Activated B cell treated with CpG ODN at 0.5 μM for 24 hours (primary cell): Measurements from ENCODE around the gene RAD51B. TPM values are rescaled to one million over a fixed set of nuclear protein-coding genes. Genes with fewer than 3 reads are reported as not detected.

ENCODE experiments used
- ATAC-seq: fragments of 200-7000 bp; cut with Tn5 transposase; one replicate; pipeline ENCODE4 v1.10.0; 2021; ENCODE audit warnings: low read depth, mild to moderate bottlenecking, moderate library complexity
- CTCF ChIA-PET: fragments of 350-600 bp; sonication (Branson Sonifier 250); formaldehyde crosslinking; loops from one replicate; lab custom pipeline; 2021; ENCODE audit warnings: antibody characterized with exemption; lab: Charles Lee
- POLR2A ChIA-PET: fragments of 350-600 bp; sonication (Branson Sonifier 250); formaldehyde crosslinking; loops from one replicate; lab custom pipeline; 2021; ENCODE audit warnings: antibody characterized with exemption; lab: Charles Lee
- DNase-seq: peaks from one replicate; pipeline ENCODE4 v3.0.0; 2022
- H3K27ac Mint-ChIP-seq: one replicate; pipeline ENCODE4 v1.8.0; 2020; ENCODE audit warnings: mixed read lengths
- H3K27me3 Mint-ChIP-seq: one replicate; pipeline ENCODE4 v1.8.0; 2021; ENCODE audit warnings: mixed read lengths
- H3K36me3 Mint-ChIP-seq: one replicate; pipeline ENCODE4 v1.8.0; 2021; ENCODE audit warnings: low read depth, mixed read lengths
- H3K4me1 Mint-ChIP-seq: one replicate; pipeline ENCODE4 v1.8.0; 2021; ENCODE audit warnings: mixed read lengths
- H3K4me3 Mint-ChIP-seq: one replicate; pipeline ENCODE4 v1.8.0; 2020; ENCODE audit warnings: mild to moderate bottlenecking, mixed read lengths
- H3K9me3 Mint-ChIP-seq: one replicate; pipeline ENCODE4 v1.8.0; 2020; ENCODE audit warnings: mixed read lengths
- intact Hi-C: fragments of 100-400 bp; cut with micrococcal nuclease; formaldehyde crosslinking; loops from one replicate; pipeline ENCODE4 v1.15.1; 2024
- total RNA-seq: library from RNA; stranded (reverse); gene quantifications from 2 replicates; pipeline ENCODE4 v1.2.3, GENCODE V29; 2022
- TF ChIP-seq, protein P1 (sequence below): fragments of 200-600 bp; IDR thresholded peaks from one replicate; pipeline ENCODE4 v1.8.0; 2022; ENCODE audit warnings: antibody characterized with exemption, mild to moderate bottlenecking

Gene RAD51B
- total RNA-seq, 1 donor from 2014 or later: 53.9 TPM

- no peak for DNase-seq
- ChIA-PET CTCF (no interaction called here), POLR2A (no interaction called here)
- Mint-ChIP-seq H3K27ac (no peak overlapping the region), H3K4me3 (no peak overlapping the region), H3K9me3 (no peaks in the 10 kb centered on the region), H3K36me3 (peaks cover 3% of the 10 kb centered on the region), H3K27me3 (no peaks in the 10 kb centered on the region), H3K4me1 (no peaks in the 10 kb centered on the region)
- intact Hi-C loops: no loop called here
- TF ChIP-seq, protein P1, sequence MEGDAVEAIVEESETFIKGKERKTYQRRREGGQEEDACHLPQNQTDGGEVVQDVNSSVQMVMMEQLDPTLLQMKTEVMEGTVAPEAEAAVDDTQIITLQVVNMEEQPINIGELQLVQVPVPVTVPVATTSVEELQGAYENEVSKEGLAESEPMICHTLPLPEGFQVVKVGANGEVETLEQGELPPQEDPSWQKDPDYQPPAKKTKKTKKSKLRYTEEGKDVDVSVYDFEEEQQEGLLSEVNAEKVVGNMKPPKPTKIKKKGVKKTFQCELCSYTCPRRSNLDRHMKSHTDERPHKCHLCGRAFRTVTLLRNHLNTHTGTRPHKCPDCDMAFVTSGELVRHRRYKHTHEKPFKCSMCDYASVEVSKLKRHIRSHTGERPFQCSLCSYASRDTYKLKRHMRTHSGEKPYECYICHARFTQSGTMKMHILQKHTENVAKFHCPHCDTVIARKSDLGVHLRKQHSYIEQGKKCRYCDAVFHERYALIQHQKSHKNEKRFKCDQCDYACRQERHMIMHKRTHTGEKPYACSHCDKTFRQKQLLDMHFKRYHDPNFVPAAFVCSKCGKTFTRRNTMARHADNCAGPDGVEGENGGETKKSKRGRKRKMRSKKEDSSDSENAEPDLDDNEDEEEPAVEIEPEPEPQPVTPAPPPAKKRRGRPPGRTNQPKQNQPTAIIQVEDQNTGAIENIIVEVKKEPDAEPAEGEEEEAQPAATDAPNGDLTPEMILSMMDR: no peak
- no peak for ATAC-seq
Measured at GRCh38 chr14:67859169-67859749, 39.7 kb downstream of the RAD51B start.

- Mint-ChIP-seq H3K4me1 (no peaks in the 10 kb centered on the region), H3K36me3 (peaks cover 20% of the 10 kb centered on the region), H3K4me3 (no peak overlapping the region), H3K27ac (no peak overlapping the region), H3K27me3 (no peaks in the 10 kb centered on the region), H3K9me3 (no peaks in the 10 kb centered on the region)
- no peak for ATAC-seq
- intact Hi-C loops: no loop called here
- CTCF ChIA-PET: no interaction called here
- no peak for DNase-seq
- TF ChIP-seq, protein P1: no peak
- POLR2A ChIA-PET: no interaction called here
Measured at GRCh38 chr14:67863223-67863622, 43.6 kb downstream of the RAD51B start.

DNA sequence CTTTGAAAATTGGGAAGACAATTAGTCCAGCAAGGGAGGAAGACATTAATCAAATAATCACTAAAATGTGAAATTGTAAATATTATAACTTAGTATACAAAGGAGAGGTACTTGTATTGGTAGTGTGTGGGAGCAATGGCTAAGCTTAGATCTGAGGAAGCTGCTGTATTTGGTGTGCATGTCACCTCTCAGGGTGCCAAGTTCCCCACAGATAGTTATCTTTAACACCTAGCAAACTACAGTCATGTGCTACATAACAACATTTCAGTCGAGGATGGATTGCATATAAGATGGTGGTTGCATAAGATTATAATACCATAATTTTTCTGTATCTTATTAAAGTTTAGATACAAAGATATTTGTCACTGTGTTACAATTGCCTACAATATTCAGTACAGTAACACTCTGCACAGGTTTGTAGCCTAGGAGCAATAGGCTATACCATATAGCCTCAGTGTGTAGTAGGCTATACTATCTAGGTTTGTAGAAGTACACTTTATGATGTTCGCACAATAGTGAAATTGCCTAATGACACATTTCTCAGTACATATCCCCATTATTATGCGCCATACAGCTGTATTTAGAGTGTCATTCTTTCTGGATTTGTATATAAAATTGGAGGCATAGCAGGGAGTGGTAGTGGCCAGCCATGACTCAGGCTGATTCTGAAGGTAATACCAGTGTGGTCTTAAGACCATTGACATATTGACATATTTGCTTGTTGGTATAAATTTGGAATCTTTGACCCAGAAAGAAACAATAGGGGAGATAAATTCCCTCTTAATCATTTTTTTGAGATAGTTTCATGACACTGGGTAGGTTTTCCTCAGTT is 55.8 kb downstream of the RAD51B start:
- Mint-ChIP-seq H3K9me3 (no peaks in the 10 kb centered on the region), H3K4me1 (no peaks in the 10 kb centered on the region), H3K27ac (no peak overlapping the region), H3K36me3 (no peaks in the 10 kb centered on the region), H3K27me3 (no peaks in the 10 kb centered on the region), H3K4me3 (no peak overlapping the region)
- ChIA-PET POLR2A (no interaction called here), CTCF (no interaction called here)
- no peak for DNase-seq
- intact Hi-C loops: no loop called here
- no peak for ATAC-seq
- TF ChIP-seq, protein P1: no peak

- DNase-seq (no peak), ATAC-seq (no peak)
- intact Hi-C loops: no loop called here
- Mint-ChIP-seq H3K9me3 (no peaks in the 10 kb centered on the region), H3K27me3 (no peaks in the 10 kb centered on the region), H3K36me3 (no peaks in the 10 kb centered on the region), H3K27ac (no peak overlapping the region), H3K4me1 (peaks cover 4% of the 10 kb centered on the region), H3K4me3 (no peak overlapping the region)
- ChIA-PET POLR2A (interaction anchor here (0.7 kb wide), 1 partner anchor 37 kb away, joined by 3 read pairs; no protein-coding TSS in a partner anchor), CTCF (no interaction called here)
- TF ChIP-seq, protein P1: no peak
Measured at GRCh38 chr14:67879026-67879425, 59.4 kb downstream of the RAD51B start.

DNA sequence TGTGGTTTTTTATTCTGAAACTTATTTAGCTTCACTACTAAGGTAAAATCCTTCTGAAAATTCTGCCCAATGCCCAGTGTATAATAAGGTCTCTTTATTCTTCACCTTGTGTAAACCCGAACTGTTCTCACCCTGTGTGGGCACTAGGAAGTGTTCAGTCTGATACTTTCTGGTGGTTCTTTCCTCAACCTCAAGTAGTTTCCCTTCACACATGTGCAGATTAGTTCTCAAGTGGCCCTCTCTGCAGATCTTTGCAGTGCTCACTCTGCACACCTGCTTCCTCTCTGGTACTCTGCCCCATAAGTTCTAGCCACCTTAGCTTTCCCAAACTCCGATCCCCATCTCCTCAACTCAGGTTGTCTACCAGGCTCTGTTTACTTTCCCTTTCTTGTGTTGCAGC is 61.6 kb downstream of the RAD51B start:
- TF ChIP-seq, protein P1: no peak
- CTCF ChIA-PET: interaction anchor here (1.3 kb wide), 1 partner anchor 963 kb away, joined by 3 read pairs; no protein-coding TSS in a partner anchor
- POLR2A ChIA-PET: no interaction called here
- no peak overlapping the region for H3K4me3 Mint-ChIP-seq
- no peak overlapping the region for H3K27ac Mint-ChIP-seq
- peaks cover 1% of the 10 kb centered on the region for H3K36me3 Mint-ChIP-seq
- no peaks in the 10 kb centered on the region for H3K27me3 Mint-ChIP-seq
- ATAC-seq: no peak
- H3K4me1 Mint-ChIP-seq: peaks cover 4% of the 10 kb centered on the region
- intact Hi-C loops: loop anchor here (5.0 kb wide), 1 partner anchor 1211 kb away; no protein-coding TSS in a partner anchor
- DNase-seq: no peak
- H3K9me3 Mint-ChIP-seq: no peaks in the 10 kb centered on the region
